DMS79 treated with DMSO at 0.1 percent for 48 hours (cell line): ENCODE measurements around the gene SGMS2.
A peak's percentile ranks its signal among the peaks of the same experiment; 100 is the strongest.

ENCODE experiments used
- DNase-seq: peaks from one replicate; lab custom pipeline; 2025; lab: John Stamatoyannopoulos, UW

Gene SGMS2

DNA sequence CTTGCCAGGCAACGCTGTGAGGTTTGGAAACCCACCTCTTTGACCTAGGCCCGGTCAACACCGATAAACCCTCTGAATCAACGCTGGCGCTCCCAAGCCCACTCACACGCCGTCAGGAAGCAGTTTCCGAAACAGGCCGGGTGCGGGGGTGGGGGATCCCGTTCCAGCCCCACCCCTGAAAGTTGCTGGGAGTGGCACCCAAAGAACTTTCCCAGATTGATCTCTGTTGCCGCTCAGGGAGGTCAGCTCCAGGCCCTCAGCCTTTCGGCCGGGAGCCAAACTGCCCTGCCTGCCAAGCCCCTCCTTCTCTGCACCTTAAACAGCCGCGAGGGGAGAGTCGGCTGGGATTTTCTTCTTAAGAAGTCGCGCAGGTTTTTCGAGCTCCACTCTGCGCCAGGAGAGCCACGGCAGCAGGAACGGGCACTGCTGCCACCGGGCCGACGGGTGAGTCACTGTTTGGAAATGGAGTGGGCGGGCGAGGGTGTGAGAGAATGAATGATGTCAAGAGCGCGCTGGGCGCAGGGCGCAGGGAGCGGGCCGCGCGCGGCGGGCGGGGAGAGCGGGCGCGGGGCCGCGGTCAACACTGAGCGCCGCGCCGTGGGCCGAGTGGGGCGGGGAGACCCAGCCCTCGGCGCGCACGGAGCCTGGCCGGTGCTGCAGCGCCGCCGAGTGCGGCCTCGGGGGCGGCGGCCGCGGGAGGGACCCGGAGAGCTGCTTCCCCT lies at the start of gene SGMS2:
Gene SGMS2 (plus strand): TSS at position 583 of the 722 bp plus-strand sequence. CDS start 70,622 bp downstream, outside the sequence.
- peak; percentile 3 for DNase-seq

DNA sequence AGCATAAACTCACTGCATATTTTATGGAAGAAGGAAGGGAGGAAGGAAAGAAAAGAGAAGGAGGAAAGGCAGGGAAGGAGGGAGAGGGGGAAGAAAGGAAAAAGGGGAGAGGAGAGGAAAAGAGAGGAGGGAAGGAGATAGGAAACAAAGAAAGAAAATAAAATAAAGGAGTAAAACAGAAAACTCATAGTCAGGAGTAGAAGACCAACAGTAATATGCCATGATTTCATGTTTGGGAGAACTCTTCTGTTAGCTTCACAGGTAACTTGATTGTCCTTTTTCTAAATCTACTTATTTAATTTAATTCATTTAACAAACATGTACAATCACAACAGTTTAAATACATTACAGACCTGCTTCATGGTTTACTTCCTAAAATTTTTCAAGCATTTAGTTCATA lies 46.8 kb upstream of the SGMS2 start:
- DNase-seq = no peak

DNA sequence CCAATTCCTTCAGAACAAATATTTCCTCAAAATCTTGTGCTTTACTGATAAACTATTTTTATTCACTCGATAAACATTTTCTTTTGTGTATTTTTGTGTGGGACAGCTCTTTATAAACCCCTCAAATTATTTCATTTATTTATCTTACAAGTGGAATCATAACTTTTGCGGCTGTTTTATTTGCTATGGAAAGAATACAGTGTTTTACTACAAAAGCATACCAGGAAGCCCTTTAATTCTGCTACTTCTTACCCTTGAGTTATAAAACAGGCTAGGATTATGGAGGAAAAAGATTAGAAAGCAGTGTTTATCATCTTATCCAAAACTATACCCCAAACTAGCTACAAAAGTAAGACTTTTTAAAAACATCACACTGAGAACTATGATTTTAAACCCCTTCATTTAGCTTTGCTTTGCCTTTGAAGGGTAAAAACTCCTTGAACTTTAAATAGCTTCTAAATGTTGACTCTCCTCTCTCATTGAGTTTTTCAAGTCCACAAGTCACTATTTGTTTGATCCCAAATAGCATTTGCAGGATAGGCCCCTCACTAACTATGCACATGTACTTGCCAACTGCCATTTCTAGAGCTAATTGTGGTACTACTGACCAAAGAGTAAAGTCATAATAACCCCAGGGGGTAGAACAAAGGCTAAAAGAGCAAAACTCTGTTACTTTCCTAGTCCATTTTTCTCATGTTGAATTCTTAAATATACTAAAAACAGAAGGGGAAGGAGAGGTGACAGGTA lies 45.8 kb upstream of the SGMS2 start:
- no peak for DNase-seq

DNA sequence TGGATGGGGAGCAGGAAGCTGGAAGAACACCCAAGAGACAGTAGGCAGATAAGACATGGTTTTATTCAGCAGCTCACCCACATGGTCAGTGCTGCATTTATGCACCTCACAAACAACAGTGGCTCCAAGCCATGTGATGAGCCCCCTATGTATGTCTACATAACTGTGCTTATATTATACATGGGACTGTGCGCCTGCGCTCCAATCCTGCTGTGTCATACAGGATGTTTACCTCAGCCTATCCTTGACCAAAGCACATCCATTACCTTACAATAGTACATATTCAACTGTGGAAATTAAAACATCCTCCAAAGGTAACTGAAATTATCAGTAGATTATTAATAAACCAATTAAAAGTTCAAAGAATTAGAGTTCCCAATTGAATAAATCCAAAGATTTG lies 44.1 kb upstream of the SGMS2 start:
- no peak for DNase-seq

DNA sequence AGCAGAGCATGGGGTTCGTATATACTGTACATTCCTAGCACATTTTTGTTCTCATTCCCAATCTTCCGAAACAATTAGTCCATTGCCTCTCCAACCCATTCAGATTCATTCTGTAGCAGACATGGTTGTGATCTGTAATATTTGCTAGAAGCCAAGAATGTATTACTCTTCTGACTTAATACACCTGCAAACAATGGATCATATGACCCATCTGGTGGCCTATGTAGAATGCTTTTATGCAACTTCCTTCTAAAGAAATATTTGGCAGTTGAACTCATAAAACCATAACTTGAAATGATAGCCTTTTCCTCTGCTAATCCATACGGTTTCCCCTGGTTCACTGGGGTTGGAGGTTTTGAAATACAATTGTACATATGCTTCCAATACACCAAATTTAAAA lies 32.8 kb upstream of the SGMS2 start:
- DNase-seq = no peak

DNA sequence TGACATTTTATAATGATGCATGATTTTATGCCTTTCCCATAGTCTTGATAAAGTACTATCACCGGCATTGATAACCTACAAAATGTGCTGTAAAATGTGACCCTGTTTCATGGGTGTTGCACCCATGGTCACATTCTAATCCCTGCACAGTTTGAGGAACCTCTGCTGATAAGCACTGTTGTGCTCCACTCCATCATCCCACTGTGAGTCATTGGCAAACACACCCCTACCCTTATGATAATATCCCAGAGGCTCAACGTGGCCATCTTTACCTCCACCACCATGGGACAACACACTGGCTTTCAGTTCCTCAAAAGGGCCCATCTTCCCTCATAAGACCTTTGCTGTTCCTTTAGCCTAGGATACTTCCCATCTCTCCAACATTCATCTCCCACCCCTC lies 32.0 kb upstream of the SGMS2 start:
- no peak for DNase-seq

DNA sequence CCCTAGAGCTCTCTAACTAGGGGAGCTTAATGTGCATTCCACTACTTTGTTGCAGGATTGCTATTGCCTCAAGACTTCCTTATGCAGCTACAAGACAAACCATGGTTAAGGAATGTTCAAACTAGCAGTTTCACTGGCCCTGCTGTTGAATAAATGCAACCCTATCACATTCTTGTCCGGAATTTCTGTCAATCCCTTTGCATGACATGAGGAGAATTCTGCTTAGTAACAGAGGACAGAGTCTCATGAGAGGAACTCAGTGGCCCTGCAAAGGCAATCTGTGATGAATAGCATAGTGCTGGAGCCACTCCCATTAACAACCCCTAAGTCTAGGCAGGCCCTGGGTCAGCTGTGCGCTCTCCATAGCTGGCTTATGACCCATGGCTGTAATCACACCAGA lies 30.7 kb upstream of the SGMS2 start:
- no peak for DNase-seq

DNA sequence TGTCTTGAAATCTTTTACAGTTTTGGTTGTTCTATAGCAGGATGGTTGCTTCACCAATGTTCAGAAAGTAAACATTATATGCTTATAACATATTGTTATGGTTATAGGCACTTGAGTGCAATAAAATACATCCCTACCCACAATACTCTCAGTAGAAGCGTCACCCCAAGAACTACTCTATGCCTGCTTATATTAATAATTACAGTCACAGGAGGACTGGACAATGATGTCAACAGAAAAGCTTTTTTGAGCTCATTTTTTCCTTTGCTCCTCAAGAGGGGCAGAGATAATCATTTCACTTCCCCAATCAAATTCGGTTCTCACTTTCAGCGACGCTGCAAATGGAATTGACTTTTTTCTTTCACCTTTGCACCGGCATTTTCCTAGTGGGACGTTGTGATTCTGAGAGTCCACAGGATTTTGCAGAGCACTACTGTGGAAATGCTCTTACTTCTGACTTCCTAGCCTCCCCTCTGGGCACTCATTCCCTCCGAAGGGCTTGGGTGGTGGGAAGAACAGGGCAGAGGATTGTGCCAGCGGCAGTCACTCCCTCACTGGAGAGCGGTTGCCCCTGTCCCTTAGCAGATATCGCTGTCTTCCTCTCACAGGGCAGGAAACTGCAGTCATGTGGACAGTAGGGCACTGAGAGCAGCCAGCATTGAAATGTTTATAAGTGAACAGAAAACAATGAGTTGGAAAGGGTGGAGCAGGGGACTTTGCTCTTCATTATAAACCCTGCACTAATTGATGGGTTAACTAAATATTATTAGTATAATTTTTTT lies 24.9 kb upstream of the SGMS2 start:
- no peak for DNase-seq

DNA sequence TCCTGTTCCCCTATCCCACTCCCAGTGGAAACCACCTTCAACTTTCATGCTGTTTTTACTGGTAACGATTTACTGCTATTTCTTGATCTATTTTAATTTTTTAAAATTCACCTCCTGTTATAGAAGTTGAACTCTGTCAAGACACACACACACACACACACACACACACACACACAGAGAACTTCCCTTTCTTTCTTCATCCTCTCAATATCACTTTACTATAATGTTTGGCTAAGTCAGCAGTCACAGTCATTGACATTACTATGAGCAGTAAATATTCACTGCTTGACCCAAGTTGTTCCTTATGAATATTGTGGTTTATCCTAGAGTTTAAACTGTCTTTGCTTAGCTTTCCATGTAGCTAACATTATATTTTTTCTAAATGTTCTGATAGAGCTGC lies 24.0 kb upstream of the SGMS2 start:
- no peak for DNase-seq

DNA sequence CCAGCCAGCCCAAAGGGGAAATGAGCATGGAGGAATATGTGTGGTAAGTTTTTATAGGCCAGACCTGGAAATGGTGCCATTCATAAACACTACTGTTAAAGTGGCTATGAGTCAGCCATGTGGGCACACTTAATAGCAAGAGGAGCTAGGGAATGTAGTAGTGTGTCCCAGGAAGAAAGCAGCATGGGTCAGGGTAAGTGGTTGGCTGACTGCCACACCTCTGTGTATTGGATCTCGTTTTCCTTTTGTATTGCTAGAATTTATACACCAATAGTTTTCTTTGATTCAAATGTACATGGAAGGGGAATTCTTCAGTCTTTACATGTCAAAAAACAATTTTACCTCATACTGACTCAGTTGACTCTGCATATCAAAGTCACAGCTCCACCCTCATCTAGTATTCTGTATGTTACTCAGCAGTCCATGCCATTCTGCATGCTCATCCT lies 22.9 kb upstream of the SGMS2 start:
- no peak for DNase-seq

DNA sequence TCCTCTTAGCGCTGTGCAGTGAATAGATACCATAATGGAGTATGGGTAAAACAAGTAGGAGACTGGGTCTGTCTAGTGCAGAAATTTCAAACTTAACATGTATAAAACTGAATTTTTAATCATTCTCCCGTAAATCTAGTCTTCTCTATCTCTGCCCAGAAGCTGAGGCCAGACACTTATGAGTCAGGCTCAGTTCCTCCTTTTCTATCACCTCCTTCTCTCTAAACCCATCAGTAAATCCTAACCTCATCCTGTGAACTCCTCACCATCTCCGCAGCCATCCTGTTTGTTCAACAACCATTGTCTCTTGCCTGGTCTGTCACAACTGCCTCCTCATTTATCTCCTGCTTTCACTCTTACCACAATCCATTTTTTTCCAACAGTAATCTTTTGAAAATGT lies 19.8 kb upstream of the SGMS2 start:
- no peak for DNase-seq

DNA sequence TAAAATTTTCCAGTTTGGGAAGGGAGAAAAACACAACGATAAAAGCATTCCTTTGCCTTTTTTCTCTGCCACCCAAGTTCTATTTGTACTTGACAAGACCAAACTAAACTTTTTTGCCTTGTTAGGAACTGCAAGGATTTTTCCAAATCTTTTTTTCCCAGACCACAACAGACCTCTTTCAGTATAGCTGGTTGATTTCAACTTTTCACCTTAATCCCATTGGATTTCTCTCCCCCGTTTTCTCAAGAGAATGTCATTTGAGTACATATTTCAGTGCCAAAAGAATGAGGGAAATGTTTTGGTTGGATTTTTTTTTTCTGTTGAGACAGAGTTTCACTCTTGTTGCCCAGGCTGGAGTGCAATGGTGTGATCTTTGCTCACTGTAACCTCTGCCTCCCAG lies 18.5 kb upstream of the SGMS2 start:
- DNase-seq = no peak

DNA sequence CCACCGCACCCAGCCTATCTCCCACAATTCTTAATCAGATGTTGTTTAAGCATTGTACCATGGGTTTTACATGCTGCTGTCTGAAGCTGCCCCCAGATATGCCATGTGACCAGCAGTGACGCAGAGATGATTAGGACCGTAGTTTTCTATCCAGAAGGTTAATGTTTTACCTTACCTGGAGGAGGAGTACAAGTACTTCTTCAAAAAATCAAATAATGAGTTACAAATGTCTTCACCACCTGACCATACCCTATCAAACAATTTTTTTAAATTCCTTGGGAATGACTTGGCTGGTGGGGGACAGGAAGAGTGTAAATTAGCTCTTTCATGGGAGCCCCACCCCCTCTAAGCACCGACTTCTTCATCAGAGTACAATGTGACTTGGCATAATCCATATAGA lies 16.2 kb upstream of the SGMS2 start:
- DNase-seq = no peak

DNA sequence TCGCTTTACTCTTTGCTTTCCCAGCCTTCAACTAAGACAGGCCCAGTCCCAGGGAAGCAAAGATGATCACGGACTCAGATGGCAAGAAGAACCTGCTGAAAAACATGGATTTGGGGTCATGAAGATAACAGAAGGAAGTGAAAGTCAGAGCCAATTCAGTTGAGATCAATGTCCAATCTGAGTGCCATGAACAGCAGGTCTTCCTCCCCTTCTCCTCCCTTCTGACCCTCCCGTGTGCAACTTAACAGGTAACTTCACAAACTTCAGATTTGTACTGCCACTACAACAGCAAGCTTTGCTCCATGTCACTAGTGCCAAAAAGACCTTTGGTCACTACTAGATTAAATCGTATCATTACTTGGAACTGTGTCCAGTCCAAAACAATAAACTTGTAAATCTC lies 15.5 kb upstream of the SGMS2 start:
- no peak for DNase-seq

DNA sequence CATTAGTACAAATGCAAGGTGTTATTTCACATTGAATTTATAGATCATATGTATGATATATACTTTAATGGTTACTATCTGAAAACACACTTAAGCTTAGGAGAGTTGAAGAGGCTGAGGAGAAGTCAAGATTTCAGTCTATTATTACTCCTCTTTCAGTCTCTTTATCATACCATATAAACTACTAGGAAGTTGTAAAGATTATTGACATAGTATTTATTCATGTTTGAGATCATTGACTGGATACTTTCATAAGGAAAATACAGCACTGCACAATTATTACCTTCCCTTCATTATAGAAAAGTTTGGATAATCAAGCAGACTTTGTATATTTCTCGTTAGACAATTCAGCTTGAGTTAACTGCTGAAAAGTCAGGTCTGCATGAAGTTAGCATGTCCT lies 10.0 kb upstream of the SGMS2 start:
- no peak for DNase-seq

DNA sequence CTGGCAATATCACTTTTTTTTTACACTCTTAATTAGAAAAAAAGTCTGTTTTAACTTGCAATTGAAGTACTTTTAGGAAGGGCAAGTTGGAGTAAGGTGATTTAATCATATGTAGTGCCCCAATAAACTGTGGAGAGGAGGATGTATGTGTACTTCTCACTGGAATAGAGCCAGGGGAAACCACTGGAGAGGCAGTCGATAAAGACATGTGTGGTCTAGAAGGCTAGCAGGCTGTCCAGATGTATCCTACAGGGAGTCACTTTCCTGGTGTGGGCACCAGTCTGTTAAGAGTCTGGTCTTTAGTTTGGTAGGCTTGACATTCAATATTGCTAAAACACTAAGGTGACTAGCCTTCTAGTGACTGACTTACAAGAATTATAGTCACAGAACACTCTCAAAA lies 9.6 kb upstream of the SGMS2 start:
- no peak for DNase-seq

DNA sequence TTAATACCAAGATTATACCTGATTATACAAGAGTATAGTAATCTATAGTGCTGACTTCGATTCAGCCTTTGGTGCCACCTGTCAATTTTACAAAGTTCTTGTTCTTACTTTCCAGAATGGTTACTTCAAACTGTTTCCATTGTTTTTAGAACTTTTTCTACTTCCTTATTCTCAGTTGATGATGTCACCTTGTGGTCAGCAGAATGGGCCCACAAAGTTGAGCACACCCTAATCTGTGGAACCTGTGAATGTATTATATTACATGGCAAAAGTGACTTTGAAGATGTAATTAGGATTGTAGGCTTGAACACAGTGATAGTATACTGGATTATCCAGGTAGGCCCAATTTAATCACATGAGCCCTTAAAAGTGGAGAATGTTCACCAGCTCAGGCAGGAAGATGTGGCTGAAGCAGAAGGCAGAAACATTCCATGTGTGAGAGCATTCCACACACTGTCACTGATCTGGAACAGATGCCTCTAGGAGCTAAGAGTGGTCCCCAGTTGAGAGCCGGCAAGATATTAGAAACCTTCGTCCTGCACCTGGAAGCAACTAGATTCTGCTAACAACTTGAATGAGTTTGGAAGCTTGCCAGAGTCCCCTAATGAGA lies 6.3 kb upstream of the SGMS2 start:
- no peak for DNase-seq

DNA sequence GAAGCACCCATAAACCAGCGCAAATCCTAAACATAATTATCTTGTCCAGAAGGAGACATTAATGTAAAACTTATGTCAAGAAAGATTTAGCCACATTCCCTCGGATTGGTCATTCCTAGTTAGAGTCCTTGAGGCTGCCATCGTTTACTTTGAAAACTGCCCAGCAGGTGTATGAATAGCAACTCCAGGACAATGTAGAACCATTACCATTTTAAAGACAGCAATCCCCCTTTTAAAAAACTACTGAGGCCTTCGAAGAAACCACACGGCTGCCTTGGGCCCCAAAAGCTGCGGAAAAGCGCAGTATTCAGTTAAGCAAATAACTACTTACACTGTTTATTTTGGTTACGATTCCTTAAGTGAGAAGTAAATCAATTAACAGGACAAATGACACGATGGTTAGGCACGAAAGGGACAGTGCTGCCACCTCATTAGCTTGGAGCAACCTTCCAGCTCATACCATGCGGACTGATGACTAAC lies 822 bp upstream of the SGMS2 start:
- no peak for DNase-seq

DNA sequence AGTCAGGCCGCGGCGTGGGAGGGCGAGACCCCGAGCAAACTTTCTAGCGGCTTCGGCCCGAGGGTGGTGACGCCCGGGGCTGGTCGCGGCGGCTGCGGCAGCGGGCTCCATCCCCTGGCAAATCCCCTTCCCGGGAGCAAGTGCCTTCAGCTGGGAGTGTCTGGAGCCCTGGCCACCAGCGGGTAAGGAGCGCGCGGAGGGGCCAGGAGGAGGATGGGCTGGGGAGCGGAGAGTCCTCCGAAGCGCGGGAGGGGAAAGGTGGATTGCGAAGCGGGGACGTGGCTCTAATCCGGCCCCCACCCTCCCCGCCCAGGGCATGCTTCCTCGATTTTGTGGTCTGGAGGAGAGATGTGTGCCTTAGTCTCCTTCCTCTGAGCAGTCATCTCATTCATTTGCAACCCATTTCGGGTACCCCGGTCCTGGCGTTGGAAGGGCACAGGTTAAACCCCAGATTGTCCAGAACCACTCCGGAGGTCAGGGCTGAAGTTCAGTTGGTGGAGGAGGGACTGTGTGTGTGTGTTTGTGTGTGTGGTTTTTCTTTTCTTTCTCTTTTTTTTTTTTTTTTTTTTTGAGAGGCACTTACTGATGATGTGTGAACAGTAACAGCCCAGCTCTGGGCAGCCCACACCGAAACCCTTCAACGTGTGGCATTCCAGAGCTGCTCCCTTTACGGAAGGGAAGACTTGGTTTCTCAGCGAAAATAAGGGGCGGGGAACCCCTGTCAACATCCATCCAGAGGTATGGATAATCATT lies 516 bp downstream of the SGMS2 start:
- peak; percentile 20 for DNase-seq

DNA sequence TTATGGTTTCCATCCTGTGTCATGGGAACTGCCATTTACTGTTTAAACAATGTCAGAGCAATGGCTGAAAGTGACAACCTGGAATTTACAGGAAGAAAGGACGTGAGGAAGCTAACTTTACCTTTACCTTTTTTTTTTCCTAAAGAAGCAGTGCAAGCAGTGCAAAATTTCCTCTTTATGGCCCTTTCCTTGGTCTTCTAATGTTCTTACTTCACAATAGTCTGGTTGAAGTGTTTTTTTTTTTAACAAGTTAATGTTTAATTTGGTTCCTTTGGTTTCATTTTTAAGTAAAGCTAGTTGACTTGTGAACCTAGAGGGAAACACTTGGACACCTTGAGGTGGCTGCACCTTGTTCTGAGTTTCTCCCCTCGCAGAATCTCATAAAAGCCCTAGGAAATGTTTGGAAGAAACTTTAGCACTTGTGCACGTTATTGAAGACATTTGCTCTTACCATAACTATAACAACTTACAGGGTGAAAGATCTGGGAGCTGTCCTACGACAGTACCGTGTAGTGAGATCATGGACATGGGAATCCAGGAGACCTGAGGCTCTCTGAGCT lies 1.8 kb downstream of the SGMS2 start:
- no peak for DNase-seq
